SK-N-MC (cell line): ENCODE results near the gene SHBG.

Source experiments
- EZH2 ChIP-seq: fragments of 200-600 bp; sonication (generic); IDR thresholded peaks from one replicate; pipeline ENCODE4 v1.6.1; 2017; ENCODE audit warnings: antibody characterized with exemption
- POLR2AphosphoS5 ChIP-seq: IDR thresholded peaks from 2 replicates; pipeline ENCODE4 v1.6.1; 2012; ENCODE audit warnings: mild to moderate bottlenecking, low read depth, low read length, borderline replicate concordance

- TF ChIP-seq EZH2 (no peak), POLR2AphosphoS5 (no peak)
Measured at GRCh38 chr17:7612294-7612640, 17.7 kb upstream of the SHBG start.
